GM12892 (cell line): ENCODE data around the gene BEST2.

Source experiments
- DNase-seq: peaks from one replicate; pipeline ENCODE4 v3.0.0; 2011; ENCODE audit not compliant: insufficient read length
- FAIRE-seq: peaks from 2 replicates; lab custom pipeline; 2011; peaks lifted over from hg19 to GRCh38; lab: Jason Lieb, UNC
- POLR2A ChIP-seq: IDR thresholded peaks from 2 replicates; pipeline ENCODE4 v1.6.1; 2011; ENCODE audit warnings: low read depth, low read length, control low read depth
- POLR2AphosphoS5 ChIP-seq: IDR thresholded peaks from 2 replicates; pipeline ENCODE4 v1.6.1; 2011; ENCODE audit warnings: low read depth, low read length, control low read depth
- TAF1 ChIP-seq: IDR thresholded peaks from 2 replicates; pipeline ENCODE4 v1.6.1; 2011; ENCODE audit warnings: low read depth, mild to moderate bottlenecking, control low read depth, low read length, borderline replicate concordance

The BEST2 gene

DNA sequence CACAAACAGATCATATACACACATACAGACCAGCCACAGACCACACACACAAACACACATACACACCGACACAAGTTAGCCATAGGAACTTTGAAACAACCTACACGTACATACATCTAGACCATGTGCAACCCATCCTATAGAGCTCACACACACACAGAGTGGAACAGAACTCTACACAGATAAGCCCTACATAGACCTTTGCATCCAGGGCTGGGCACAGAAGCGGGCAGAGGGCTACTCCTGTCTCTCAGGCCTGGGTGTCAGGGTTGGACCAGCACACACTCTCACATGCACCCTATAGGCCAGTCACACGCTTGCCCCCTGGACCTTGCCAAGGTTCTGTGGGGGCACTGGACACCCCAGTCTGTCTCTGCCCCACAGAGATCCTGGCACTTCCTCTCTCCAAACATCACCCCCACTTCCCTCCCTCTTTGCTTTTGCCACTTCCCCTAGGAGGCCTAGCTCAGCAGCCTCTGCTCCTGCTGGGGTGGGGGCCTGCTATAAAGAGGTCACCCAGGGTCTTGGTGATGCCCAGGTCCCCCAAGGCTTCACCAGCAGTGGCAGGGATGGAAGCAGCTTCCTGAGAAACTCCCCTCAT is 33.9 kb downstream of the BEST2 start:
- peak; percentile 54 for FAIRE-seq
- DNase-seq, result no peak
- TF ChIP-seq POLR2A, result no peak
- no peak for TF ChIP-seq TAF1
- no peak for TF ChIP-seq POLR2AphosphoS5

DNA sequence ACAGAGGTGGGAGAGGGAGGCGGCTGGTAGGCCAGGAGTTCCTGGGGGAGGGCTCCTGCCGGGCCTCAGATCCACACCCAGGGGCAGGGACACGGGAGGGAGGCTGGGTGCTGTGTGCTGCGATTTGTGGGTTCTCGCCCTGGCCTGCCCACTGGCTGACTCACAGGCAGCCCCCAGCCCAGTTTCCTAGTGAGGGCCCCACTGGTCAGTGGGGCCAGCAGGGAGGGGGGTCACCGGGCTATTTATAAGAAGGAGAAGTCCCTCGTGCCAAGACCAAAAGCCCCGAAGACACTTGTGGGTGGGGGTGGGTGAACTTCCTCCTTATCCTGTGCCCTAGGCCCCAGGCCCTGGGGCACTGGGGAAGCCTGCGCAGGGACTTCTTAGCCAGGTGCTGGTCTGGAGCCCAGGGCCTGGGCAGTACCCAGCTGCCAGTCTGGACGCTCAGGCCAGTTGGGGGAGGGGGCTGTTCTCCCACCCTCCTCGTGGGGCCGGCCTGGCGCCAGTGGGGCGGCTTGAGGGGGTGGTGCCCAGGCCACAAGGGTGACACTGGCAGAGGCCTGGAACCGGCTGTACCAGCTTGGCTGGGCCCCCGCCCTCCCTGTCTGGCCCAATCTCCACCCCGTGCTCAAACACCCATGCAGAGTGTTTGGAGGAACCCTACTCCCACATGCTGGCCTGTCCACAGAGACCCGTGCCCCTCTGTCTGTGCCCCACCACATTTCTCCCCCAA is 34.7 kb downstream of the BEST2 start:
- DNase-seq, result no peak

DNA sequence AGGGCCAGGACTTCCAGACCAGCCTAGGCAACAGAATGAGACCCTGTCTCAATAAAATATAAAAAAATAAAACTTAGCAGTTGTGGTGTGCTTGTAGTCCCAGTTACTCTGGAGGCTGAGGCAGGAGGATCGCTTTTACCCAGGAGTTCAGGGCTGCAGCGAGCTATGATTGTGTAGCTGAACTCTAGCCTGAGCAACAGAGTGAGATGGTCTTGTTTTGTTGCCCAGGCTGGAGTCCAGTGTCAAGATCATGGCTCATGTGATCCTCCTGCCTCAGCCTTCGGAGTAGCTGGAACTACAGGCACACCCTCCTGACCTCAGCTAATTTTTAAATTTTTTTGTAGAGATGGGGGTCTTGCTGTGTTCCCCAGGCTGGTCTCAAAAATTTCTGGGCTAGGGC is 35.4 kb downstream of the BEST2 start:
- FAIRE-seq (no peak), DNase-seq (no peak)
- TF ChIP-seq POLR2AphosphoS5 (no peak), POLR2A (no peak), TAF1 (no peak)

More for the DNA sequence above, 34.7 kb downstream of the BEST2 start:
- no peak for TF ChIP-seq POLR2AphosphoS5
- TF ChIP-seq POLR2A, result no peak
- no peak for TF ChIP-seq TAF1
- FAIRE-seq, result no peak

DNA sequence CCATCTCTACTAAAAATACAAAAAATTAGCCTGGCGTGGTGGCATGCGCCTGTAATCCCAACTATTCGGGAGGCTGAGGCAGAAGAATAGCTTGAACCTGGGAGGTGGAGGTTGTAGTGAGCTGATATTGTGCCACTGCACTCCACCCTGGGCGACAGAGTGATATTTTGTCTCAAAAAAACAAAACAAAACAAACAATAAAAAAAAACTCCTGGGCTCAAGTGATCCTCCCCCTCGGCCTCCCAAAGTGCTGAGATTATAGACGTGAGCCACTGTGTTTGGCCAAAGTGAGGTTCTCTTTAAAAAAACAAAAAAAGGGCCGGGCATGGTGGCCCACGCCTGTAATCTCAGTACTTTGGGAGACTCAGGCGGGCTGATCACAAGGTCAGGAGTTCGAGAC is 35.9 kb downstream of the BEST2 start:
- TF ChIP-seq POLR2AphosphoS5 (no peak), TAF1 (no peak)
- no peak for FAIRE-seq
- DNase-seq, result no peak

DNA sequence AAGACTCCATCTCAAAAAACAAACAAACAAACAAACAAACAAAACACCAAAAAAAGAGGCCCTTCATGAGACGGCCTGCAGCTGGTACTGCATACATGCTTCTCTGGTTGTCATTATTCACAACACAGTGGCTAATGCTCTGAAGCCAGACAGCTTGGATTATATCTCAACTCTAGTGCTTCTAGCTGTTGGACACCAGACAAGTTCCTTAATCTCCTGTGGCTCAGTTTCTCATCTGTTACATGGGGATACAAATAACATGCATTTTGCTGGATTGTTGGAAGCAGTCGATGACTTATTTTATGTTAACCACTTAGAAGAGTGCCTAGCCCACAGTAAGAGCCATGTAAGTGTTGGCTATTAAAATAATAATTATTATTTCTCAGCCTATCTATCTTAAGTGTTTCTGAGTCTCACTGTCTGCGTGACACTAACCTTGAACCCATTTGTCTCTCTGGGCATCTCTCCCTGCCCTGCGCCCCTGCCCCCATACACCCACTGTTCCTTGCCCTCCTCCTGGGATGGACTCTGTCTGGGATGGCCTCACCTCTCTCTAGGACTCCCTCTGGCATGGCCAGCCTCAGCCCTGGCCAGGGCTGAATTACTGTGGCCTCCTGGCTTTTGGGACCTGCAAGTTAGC is 36.6 kb downstream of the BEST2 start:
- FAIRE-seq (no peak), DNase-seq (no peak)
- TF ChIP-seq POLR2AphosphoS5 (no peak), POLR2A (no peak), TAF1 (no peak)

DNA sequence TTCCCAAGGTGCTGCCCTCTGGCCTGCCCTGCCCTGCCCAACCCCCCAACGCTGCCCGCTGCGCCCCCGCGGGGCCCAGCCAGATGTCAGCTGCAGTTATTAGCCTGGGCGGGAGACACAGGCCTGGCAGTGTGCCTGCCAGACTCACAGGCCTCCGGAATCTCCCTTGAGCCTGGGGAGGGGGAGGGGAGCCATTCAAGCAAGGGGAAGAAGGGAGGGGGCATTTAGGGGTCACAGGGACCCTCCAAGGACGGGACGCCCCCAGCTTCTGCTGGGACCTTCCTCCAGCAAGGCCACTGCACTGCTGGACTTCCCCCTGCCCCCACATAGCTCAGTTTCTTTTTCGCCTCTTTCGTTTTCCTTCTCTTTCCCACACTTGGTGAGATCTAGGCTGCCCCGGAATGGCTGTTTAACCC is 37.1 kb downstream of the BEST2 start:
- DNase-seq (peak; percentile 67), FAIRE-seq (peak; percentile 81)
- TF ChIP-seq POLR2A (no peak), POLR2AphosphoS5 (no peak), TAF1 (0 out of 2 replicates have a peak, but pooled peaks have one; percentile 13)

DNA sequence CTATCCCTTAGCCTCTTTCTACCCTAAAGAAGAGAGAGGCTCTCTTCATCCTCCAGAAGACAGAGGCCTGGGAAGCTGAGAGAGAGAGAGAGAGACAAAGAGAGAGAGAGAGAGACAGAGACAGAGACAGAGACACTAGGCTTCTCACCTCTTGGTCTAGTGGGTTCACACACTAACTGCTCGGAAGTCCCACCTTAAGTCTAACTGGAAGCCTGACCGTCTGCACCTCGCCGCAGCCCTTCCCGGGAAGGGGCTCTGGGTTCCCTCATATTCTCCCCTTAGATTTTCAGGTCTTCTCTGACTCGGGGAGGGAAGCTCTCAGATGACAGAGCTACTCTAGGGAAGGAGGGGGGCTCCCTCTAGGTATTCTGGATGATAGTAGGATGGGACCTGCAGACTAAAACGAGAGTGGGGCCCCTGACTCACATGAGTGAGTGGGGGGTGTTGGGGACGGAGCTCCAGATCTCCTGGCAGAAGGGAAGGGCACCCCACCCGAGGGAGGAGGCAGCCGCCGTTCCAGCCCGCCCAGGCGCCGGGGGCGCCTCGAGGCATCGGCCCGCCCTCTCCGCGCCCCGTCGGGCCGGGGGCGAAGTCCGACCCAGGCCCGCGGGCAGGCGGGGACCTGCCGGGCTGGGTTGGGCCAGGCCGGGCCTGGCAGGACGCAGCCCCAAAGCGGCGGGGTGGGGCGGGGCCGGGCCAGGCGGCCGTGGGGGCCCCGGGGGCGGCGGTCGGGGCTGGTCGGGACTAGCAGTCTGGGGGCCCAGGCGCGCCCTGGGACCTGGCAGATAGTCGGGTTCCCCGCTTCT is 37.7 kb downstream of the BEST2 start:
- TF ChIP-seq POLR2A, result no peak; the same call in 1 of the 2 replicates
- TF ChIP-seq POLR2AphosphoS5, result peak; percentile 53; the same call in 1 of the 2 replicates
- no peak for DNase-seq
- FAIRE-seq, result no peak

DNA sequence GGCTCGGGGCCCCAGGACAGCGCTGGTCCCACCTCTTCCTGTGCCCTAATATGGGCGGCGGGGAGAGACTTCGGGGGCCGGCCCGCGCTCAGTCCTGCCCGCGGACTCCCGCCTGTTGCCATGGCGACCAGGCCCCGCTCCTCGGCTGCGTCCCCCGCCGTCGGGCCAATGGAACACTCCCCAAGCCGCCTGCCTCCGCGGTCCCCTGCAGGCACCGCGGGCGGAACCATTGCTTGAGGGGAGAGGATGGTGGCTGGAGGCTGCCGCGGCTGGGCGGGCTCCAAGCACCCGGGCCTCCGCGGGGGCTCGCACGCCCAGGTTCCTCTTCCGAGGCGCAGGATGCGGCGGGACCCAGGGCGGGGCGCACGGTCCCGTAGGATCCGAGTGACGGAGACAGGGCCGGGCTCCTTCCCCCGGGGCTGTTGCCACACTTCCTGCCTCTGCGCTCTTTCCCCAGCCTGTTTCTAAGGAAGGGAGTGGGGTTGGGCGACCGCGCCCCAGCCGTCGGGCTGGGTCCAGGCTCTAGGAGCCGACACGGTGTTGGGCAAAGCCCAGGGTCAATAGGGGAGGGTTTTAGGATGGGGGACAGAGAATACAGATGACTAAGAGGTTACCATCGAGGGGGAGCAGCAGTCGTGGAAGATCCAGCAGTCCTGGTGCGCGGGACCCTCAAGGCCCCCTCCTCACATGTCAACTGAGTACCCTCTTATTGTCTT is 38.5 kb downstream of the BEST2 start:
- FAIRE-seq (peak; percentile 90), DNase-seq (peak; percentile 92)
- TF ChIP-seq TAF1, result no peak
- TF ChIP-seq POLR2A, result peak; percentile 69; the same call in 1 of the 2 replicates
- 0 out of 2 replicates have a peak, but pooled peaks have one; percentile 65 for TF ChIP-seq POLR2AphosphoS5

DNA sequence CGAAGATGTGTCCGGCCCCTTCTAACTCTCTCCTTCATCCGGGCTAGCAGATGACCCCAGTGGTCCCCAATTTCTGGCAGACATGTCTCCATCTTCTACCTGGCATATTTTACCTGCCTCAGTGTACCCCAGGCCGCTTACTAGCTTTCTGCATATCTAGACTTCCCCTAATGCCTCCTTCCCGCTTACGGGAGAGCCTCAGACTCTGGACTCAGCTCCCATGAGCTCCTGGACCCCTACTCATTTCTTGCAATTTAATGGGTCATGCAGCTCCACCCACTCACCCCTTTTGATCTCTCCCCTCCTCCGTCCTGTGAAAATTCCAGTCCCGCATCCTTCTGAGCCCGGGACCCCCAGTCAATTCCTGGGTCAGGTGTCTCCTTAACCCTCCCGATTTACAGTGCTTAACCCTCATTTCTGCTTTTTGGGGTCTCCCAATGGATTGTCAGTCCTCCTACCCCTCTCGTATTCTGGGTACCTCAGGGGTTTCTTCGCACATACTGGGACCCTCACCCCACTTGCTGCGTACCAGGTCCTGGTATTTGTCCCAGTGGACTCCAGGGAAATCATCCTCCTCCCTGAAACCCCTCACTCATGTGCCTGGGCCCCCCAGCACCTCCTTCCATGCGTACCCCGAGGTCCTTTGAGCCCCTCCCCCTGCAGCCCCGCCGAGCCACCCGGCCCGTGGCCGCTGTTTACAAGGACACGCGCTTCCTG is 39.2 kb downstream of the BEST2 start:
- TF ChIP-seq POLR2A (no peak), TAF1 (no peak), POLR2AphosphoS5 (no peak)
- FAIRE-seq (no peak), DNase-seq (no peak)
